Measurements from ENCODE around the gene EIF4G1. TPM values are rescaled to one million over a fixed set of nuclear protein-coding genes. Genes with fewer than 3 reads are reported as not detected.
"Not testable (repeated sequence)": the region's sequence is repeated elsewhere in the genome, so short reads cannot be mapped to it uniquely, and the experiment has no call there.

EIF4G1 gene
- polyA plus RNA-seq (2013, experiment 1 of 4) = 307 TPM
- polyA plus RNA-seq (2013, experiment 2 of 4) = 324 TPM
- polyA plus RNA-seq (2013, experiment 3 of 4) = 196 TPM
- 215 TPM for polyA plus RNA-seq (2013, experiment 4 of 4)

- Histone ChIP-seq H3K27ac (ENCODE audit: insufficient read depth, low read depth, low read length, poor library complexity, severe bottlenecking) (peak within 1 kb of the TSS; percentile 70), H3K4me1 (ENCODE audit: control insufficient read depth, insufficient read depth, low read length) (no peaks in the 10 kb centered on the region), H3K27me3 (ENCODE audit: control insufficient read depth, insufficient read depth, low read length, poor library complexity, severe bottlenecking) (no peaks in the 10 kb centered on the region), H3K9me3 (ENCODE audit: control insufficient read depth, low read length) (no peaks in the 10 kb centered on the region), H3K36me3 (ENCODE audit: control insufficient read depth, insufficient read depth, low read length) (peaks cover 5% of the 10 kb centered on the region), H3K4me3 (ENCODE audit: insufficient read depth, low read depth, low read length) (peak within 1 kb of the TSS; percentile 91)
- 0 to 1% methylated on average over 40 of the region's 40 CpGs for WGBS, 2 experiments
Measured at GRCh38 chr3:184314363-184314699, at the start of gene EIF4G1. Gene EIF4G1, plus strand, starts transcription at chr3:184314606. Its CDS starts 1,191 bp downstream, at chr3:184315797.

GRCh38 chr3:184267249-184267648, 47.2 kb upstream of the EIF4G1 start:
- H3K36me3 ChIP-seq (ENCODE audit: control insufficient read depth, insufficient read depth, low read length); H3K9me3 ChIP-seq (ENCODE audit: control insufficient read depth, low read length); H3K4me1 ChIP-seq (ENCODE audit: control insufficient read depth, insufficient read depth, low read length); H3K4me3 ChIP-seq (ENCODE audit: insufficient read depth, low read depth, low read length); H3K27ac ChIP-seq (ENCODE audit: insufficient read depth, low read depth, low read length, poor library complexity, severe bottlenecking): not testable (repeated sequence)
- peaks cover 16% of the 10 kb centered on the region for H3K27me3 ChIP-seq (ENCODE audit: control insufficient read depth, insufficient read depth, low read length, poor library complexity, severe bottlenecking)
- WGBS, 2 experiments = 88 to 93% methylated on average over 1 of the region's 1 CpG

- Histone ChIP-seq H3K4me3 (ENCODE audit: insufficient read depth, low read depth, low read length) (no peak overlapping the region), H3K27me3 (ENCODE audit: control insufficient read depth, insufficient read depth, low read length, poor library complexity, severe bottlenecking) (peaks cover 29% of the 10 kb centered on the region), H3K4me1 (ENCODE audit: control insufficient read depth, insufficient read depth, low read length) (no peaks in the 10 kb centered on the region), H3K9me3 (ENCODE audit: control insufficient read depth, low read length) (no peaks in the 10 kb centered on the region), H3K27ac (ENCODE audit: insufficient read depth, low read depth, low read length, poor library complexity, severe bottlenecking) (no peak overlapping the region), H3K36me3 (ENCODE audit: control insufficient read depth, insufficient read depth, low read length) (no peaks in the 10 kb centered on the region)
- WGBS, 2 experiments = 85 to 86% methylated on average over 1 of the region's 1 CpG
Measured at GRCh38 chr3:184272269-184272668, 42.1 kb upstream of the EIF4G1 start.

GRCh38 chr3:184275381-184275701, 39.1 kb upstream of the EIF4G1 start:
- WGBS, 2 experiments = 83 to 84% methylated on average over 12 of the region's 12 CpGs
- Histone ChIP-seq H3K4me1 (ENCODE audit: control insufficient read depth, insufficient read depth, low read length) (no peaks in the 10 kb centered on the region), H3K4me3 (ENCODE audit: insufficient read depth, low read depth, low read length) (peak overlapping the region; percentile 1), H3K36me3 (ENCODE audit: control insufficient read depth, insufficient read depth, low read length) (no peaks in the 10 kb centered on the region), H3K27me3 (ENCODE audit: control insufficient read depth, insufficient read depth, low read length, poor library complexity, severe bottlenecking) (peaks cover 45% of the 10 kb centered on the region), H3K27ac (ENCODE audit: insufficient read depth, low read depth, low read length, poor library complexity, severe bottlenecking) (no peak overlapping the region), H3K9me3 (ENCODE audit: control insufficient read depth, low read length) (no peaks in the 10 kb centered on the region)

GRCh38 chr3:184275961-184276910, 38.2 kb upstream of the EIF4G1 start, which contains the start of gene ECE2:
Gene ECE2, plus strand, starts transcription at chr3:184276022. Its CDS starts 132 bp downstream, at chr3:184276154.
- WGBS, 2 experiments = 48 to 52% methylated on average over 63 to 65 of the region's 65 CpGs
- Histone ChIP-seq H3K9me3 (ENCODE audit: control insufficient read depth, low read length) (no peaks in the 10 kb centered on the region), H3K4me3 (ENCODE audit: insufficient read depth, low read depth, low read length) (peak within 1 kb of the TSS; percentile 1), H3K4me1 (ENCODE audit: control insufficient read depth, insufficient read depth, low read length) (no peaks in the 10 kb centered on the region), H3K27ac (ENCODE audit: insufficient read depth, low read depth, low read length, poor library complexity, severe bottlenecking) (no peak within 1 kb of the TSS), H3K27me3 (ENCODE audit: control insufficient read depth, insufficient read depth, low read length, poor library complexity, severe bottlenecking) (peaks cover 45% of the 10 kb centered on the region), H3K36me3 (ENCODE audit: control insufficient read depth, insufficient read depth, low read length) (no peaks in the 10 kb centered on the region)

GRCh38 chr3:184277366-184277765, 37.0 kb upstream of the EIF4G1 start:
- H3K4me3 ChIP-seq (ENCODE audit: insufficient read depth, low read depth, low read length) = no peak overlapping the region
- H3K4me1 ChIP-seq (ENCODE audit: control insufficient read depth, insufficient read depth, low read length) = no peaks in the 10 kb centered on the region
- no peaks in the 10 kb centered on the region for H3K36me3 ChIP-seq (ENCODE audit: control insufficient read depth, insufficient read depth, low read length)
- no peak overlapping the region for H3K27ac ChIP-seq (ENCODE audit: insufficient read depth, low read depth, low read length, poor library complexity, severe bottlenecking)
- peaks cover 45% of the 10 kb centered on the region for H3K27me3 ChIP-seq (ENCODE audit: control insufficient read depth, insufficient read depth, low read length, poor library complexity, severe bottlenecking)
- H3K9me3 ChIP-seq (ENCODE audit: control insufficient read depth, low read length) = no peaks in the 10 kb centered on the region
- 93% methylated on average over 6 of the region's 6 CpGs for WGBS, 2 experiments

GRCh38 chr3:184282941-184283340, 31.5 kb upstream of the EIF4G1 start:
- Histone ChIP-seq H3K27ac (ENCODE audit: insufficient read depth, low read depth, low read length, poor library complexity, severe bottlenecking) (no peak overlapping the region), H3K36me3 (ENCODE audit: control insufficient read depth, insufficient read depth, low read length) (no peaks in the 10 kb centered on the region), H3K9me3 (ENCODE audit: control insufficient read depth, low read length) (no peaks in the 10 kb centered on the region), H3K4me1 (ENCODE audit: control insufficient read depth, insufficient read depth, low read length) (no peaks in the 10 kb centered on the region), H3K4me3 (ENCODE audit: insufficient read depth, low read depth, low read length) (no peak overlapping the region), H3K27me3 (ENCODE audit: control insufficient read depth, insufficient read depth, low read length, poor library complexity, severe bottlenecking) (peaks cover 10% of the 10 kb centered on the region)
- WGBS, 2 experiments = 90 to 91% methylated on average over 4 of the region's 4 CpGs

GRCh38 chr3:184283681-184284080, 30.7 kb upstream of the EIF4G1 start:
- Histone ChIP-seq H3K27me3 (ENCODE audit: control insufficient read depth, insufficient read depth, low read length, poor library complexity, severe bottlenecking) (peaks cover 3% of the 10 kb centered on the region), H3K9me3 (ENCODE audit: control insufficient read depth, low read length) (no peaks in the 10 kb centered on the region), H3K4me1 (ENCODE audit: control insufficient read depth, insufficient read depth, low read length) (no peaks in the 10 kb centered on the region), H3K36me3 (ENCODE audit: control insufficient read depth, insufficient read depth, low read length) (no peaks in the 10 kb centered on the region), H3K27ac (ENCODE audit: insufficient read depth, low read depth, low read length, poor library complexity, severe bottlenecking) (no peak overlapping the region), H3K4me3 (ENCODE audit: insufficient read depth, low read depth, low read length) (no peak overlapping the region)
- WGBS, 2 experiments = 93 to 96% methylated on average over 8 of the region's 8 CpGs

GRCh38 chr3:184284696-184285095, 29.7 kb upstream of the EIF4G1 start:
- no peak overlapping the region for H3K4me3 ChIP-seq (ENCODE audit: insufficient read depth, low read depth, low read length)
- no peaks in the 10 kb centered on the region for H3K36me3 ChIP-seq (ENCODE audit: control insufficient read depth, insufficient read depth, low read length)
- H3K9me3 ChIP-seq (ENCODE audit: control insufficient read depth, low read length) = no peaks in the 10 kb centered on the region
- H3K4me1 ChIP-seq (ENCODE audit: control insufficient read depth, insufficient read depth, low read length) = no peaks in the 10 kb centered on the region
- no peak overlapping the region for H3K27ac ChIP-seq (ENCODE audit: insufficient read depth, low read depth, low read length, poor library complexity, severe bottlenecking)
- no peaks in the 10 kb centered on the region for H3K27me3 ChIP-seq (ENCODE audit: control insufficient read depth, insufficient read depth, low read length, poor library complexity, severe bottlenecking)
- 7% methylated on average over 4 of the region's 4 CpGs for WGBS, 2 experiments

GRCh38 chr3:184289426-184289938, 24.9 kb upstream of the EIF4G1 start:
- H3K27me3 ChIP-seq (ENCODE audit: control insufficient read depth, insufficient read depth, low read length, poor library complexity, severe bottlenecking) = no peaks in the 10 kb centered on the region
- 23 to 24% methylated on average over 10 of the region's 10 CpGs for WGBS, 2 experiments
- no peaks in the 10 kb centered on the region for H3K36me3 ChIP-seq (ENCODE audit: control insufficient read depth, insufficient read depth, low read length)
- no peaks in the 10 kb centered on the region for H3K4me1 ChIP-seq (ENCODE audit: control insufficient read depth, insufficient read depth, low read length)
- no peak overlapping the region for H3K4me3 ChIP-seq (ENCODE audit: insufficient read depth, low read depth, low read length)
- no peaks in the 10 kb centered on the region for H3K9me3 ChIP-seq (ENCODE audit: control insufficient read depth, low read length)
- H3K27ac ChIP-seq (ENCODE audit: insufficient read depth, low read depth, low read length, poor library complexity, severe bottlenecking) = no peak overlapping the region

Measured in ectodermal cell (in vitro differentiated cells).